DOHH2 (cell line): Measurements from ENCODE around the gene ATXN2.
"Not testable (repeated sequence)": the region's sequence is repeated elsewhere in the genome, so short reads cannot be mapped to it uniquely, and the experiment has no call there.

Experiments
- H3F3A ChIP-seq: fragments of 200-600 bp; sonication (generic), shearing (Covaris generic); 2 replicates; pipeline ENCODE4 v1.6.0; 2016; ENCODE audit warnings: antibody characterized with exemption, mild to moderate bottlenecking; ENCODE audit not compliant: control insufficient read depth, insufficient read depth
- H3K27ac ChIP-seq: fragments of 200-600 bp; sonication (generic); 2 replicates; pipeline ENCODE4 v1.5.1; 2014; ENCODE audit warnings: low read depth, mild to moderate bottlenecking, low read length, moderate library complexity
- H3K27me3 ChIP-seq: fragments of 200-600 bp; sonication (generic); 2 replicates; pipeline ENCODE4 v1.6.1; 2014; ENCODE audit warnings: mild to moderate bottlenecking, low read length, mixed read lengths; ENCODE audit not compliant: control insufficient read depth
- H3K36me3 ChIP-seq: fragments of 200-600 bp; sonication (generic); 2 replicates; pipeline ENCODE4 v1.6.1; 2014; ENCODE audit warnings: mild to moderate bottlenecking, low read length, moderate library complexity, mixed read lengths; ENCODE audit not compliant: control insufficient read depth
- H3K4me1 ChIP-seq: fragments of 200-600 bp; sonication (generic); 2 replicates; pipeline ENCODE4 v1.6.1; 2014; ENCODE audit warnings: mild to moderate bottlenecking, low read length, mixed read lengths; ENCODE audit not compliant: control insufficient read depth
- H3K4me2 ChIP-seq: fragments of 200-600 bp; sonication (generic); 2 replicates; pipeline ENCODE4 v1.6.0; 2014; ENCODE audit warnings: mild to moderate bottlenecking, low read length, moderate library complexity
- H3K4me3 ChIP-seq: fragments of 200-600 bp; sonication (generic); 2 replicates; pipeline ENCODE4 v1.5.1; 2014; ENCODE audit warnings: mild to moderate bottlenecking, low read length, mixed read lengths
- H3K79me2 ChIP-seq: fragments of 200-600 bp; sonication (generic); 2 replicates; pipeline ENCODE4 v1.6.1; 2014; ENCODE audit warnings: mild to moderate bottlenecking, low read length, mixed read lengths; ENCODE audit not compliant: control insufficient read depth
- H3K9me2 ChIP-seq: fragments of 200-600 bp; sonication (generic); replicated peaks from 2 replicates; pipeline ENCODE4 v1.6.1; 2014; ENCODE audit warnings: mild to moderate bottlenecking, low read length, mixed read lengths; ENCODE audit not compliant: control insufficient read depth
- H3K9me3 ChIP-seq: fragments of 200-600 bp; sonication (generic); 2 replicates; pipeline ENCODE4 v1.6.1; 2014; ENCODE audit warnings: antibody characterized with exemption, low read length, mixed read lengths; ENCODE audit not compliant: control insufficient read depth, insufficient read depth
- H4K20me1 ChIP-seq: fragments of 200-600 bp; sonication (generic); 2 replicates; pipeline ENCODE4 v1.6.0; 2014; ENCODE audit warnings: low read depth, mild to moderate bottlenecking, antibody characterized with exemption, low read length, moderate library complexity; ENCODE audit not compliant: control insufficient read depth, insufficient read depth
- EZH2phosphoT487 ChIP-seq: fragments of 200-600 bp; sonication (generic); IDR thresholded peaks from 2 replicates; pipeline ENCODE4 v1.6.1; 2017; ENCODE audit warnings: borderline replicate concordance, mild to moderate bottlenecking, antibody characterized with exemption, low read length, moderate library complexity, mixed read lengths
- TF ChIP-seq, protein P1 (sequence below): fragments of 200-600 bp; sonication (generic); IDR thresholded peaks from one replicate; pipeline ENCODE4 v1.5.1; 2014; ENCODE audit warnings: antibody characterized with exemption, mild to moderate bottlenecking, low read depth, low read length; ENCODE audit not compliant: poor library complexity, severe bottlenecking

ATXN2 gene

DNA sequence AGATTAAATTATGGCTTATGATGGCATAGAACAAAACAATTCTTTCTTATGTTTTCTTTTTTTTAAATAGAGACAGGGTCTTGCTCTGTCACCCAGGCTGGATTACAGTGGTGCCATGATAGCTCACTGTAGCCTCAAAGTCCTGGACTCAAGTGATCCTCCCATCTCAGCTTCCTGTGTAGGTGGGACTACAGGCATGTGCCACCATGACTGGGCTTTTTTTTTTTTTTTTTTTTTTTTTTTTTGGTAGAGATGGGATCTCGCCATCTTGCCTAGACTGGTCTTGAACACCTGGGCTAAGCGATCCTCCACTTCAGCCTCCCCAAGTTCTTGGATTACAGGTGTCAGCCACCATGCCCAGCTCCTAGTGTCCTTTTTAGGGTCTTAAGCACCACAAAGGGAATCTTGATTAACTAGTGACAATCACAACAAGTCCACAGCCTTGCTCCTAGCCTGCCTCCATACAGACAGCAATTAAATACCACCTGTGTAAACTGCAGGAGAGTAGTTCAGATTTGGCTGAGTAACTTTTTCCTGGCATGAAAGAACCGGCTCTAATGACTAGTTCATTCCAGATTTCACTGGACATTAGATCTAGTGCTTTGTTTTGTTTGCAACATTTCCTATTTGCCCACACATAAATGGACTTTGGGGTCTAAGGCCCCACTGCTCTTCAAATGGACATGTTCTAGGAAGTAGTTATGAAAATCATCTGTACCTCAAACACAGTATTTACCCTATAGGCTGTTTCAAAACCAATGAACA lies 131.8 kb downstream of the ATXN2 start:
- TF ChIP-seq EZH2phosphoT487: no peak
- TF ChIP-seq, protein P1, sequence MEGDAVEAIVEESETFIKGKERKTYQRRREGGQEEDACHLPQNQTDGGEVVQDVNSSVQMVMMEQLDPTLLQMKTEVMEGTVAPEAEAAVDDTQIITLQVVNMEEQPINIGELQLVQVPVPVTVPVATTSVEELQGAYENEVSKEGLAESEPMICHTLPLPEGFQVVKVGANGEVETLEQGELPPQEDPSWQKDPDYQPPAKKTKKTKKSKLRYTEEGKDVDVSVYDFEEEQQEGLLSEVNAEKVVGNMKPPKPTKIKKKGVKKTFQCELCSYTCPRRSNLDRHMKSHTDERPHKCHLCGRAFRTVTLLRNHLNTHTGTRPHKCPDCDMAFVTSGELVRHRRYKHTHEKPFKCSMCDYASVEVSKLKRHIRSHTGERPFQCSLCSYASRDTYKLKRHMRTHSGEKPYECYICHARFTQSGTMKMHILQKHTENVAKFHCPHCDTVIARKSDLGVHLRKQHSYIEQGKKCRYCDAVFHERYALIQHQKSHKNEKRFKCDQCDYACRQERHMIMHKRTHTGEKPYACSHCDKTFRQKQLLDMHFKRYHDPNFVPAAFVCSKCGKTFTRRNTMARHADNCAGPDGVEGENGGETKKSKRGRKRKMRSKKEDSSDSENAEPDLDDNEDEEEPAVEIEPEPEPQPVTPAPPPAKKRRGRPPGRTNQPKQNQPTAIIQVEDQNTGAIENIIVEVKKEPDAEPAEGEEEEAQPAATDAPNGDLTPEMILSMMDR: no peak
- no peak overlapping the region for H3K27ac ChIP-seq

DNA sequence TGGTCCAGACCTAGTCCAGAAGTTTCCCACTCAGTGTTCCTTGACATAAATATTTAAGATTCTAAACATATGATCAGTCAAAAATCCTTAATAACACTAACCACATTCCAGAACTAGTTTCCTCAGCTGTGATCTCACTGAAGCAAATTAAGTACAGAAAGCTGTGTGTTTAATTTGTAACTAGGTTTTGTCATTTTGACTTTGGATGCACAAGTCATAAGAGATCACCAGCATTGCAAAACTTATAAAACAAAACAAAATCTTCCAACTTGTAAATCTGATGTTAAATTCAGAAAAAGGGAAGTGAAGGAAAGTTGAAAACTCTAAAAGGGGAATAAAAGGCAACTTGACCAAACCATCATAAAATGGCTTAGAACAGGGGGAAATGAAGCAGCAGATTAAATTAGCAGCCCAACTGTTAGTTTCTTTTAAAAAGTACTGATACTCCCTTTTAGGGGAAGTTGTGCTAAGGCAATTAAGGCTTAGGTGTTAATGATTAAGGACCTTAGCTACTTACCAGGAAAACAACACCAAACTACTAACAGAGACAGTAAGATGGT lies 136.8 kb downstream of the ATXN2 start:
- no peaks in the 10 kb centered on the region for H3K9me2 ChIP-seq
- peaks cover 9% of the 10 kb centered on the region for H3F3A ChIP-seq
- H3K4me1 ChIP-seq: peaks cover 29% of the 10 kb centered on the region
- peaks cover 27% of the 10 kb centered on the region for H3K36me3 ChIP-seq
- no peaks in the 10 kb centered on the region for H3K9me3 ChIP-seq
- H3K27me3 ChIP-seq: no peaks in the 10 kb centered on the region
- H3K4me2 ChIP-seq: peak overlapping the region; percentile 35
- no peaks in the 10 kb centered on the region for H3K79me2 ChIP-seq
- H4K20me1 ChIP-seq: no peaks in the 10 kb centered on the region
- H3K27ac ChIP-seq: peak overlapping the region; percentile 54
- TF ChIP-seq, protein P1: no peak
- TF ChIP-seq EZH2phosphoT487: no peak
- no peak overlapping the region for H3K4me3 ChIP-seq

More for the DNA sequence above, 131.8 kb downstream of the ATXN2 start:
- H3K27me3 ChIP-seq: no peaks in the 10 kb centered on the region
- peaks cover 53% of the 10 kb centered on the region for H3K36me3 ChIP-seq
- no peak overlapping the region for H3K4me3 ChIP-seq
- H3K4me2 ChIP-seq: no peak overlapping the region
- no peaks in the 10 kb centered on the region for H4K20me1 ChIP-seq
- H3K4me1 ChIP-seq: peaks cover 26% of the 10 kb centered on the region
- H3K9me2 ChIP-seq: no peaks in the 10 kb centered on the region
- H3F3A ChIP-seq: peaks cover 7% of the 10 kb centered on the region
- no peaks in the 10 kb centered on the region for H3K9me3 ChIP-seq
- no peaks in the 10 kb centered on the region for H3K79me2 ChIP-seq

DNA sequence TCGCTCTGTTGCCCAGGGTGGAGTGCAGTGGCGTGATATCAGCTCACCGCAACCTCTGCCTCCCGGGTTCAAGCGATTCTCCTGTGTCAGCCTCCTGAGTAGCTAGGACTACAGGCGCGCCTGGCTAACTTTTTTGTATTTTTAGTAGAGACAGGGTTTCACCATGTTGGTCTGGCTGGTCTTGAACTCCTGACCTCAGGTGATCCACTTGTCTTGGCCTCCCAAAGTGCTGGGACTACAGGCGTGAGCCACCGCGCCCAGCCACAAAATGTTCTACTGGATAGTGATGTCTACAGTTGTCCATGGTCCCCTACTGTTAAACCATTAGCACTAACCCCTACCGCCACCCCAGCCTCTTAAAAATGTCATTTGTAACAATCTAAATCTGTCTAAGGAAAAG lies 139.0 kb downstream of the ATXN2 start:
- not testable (repeated sequence) for H3K9me3 ChIP-seq, H3K4me3 ChIP-seq, H3K9me2 ChIP-seq, H4K20me1 ChIP-seq, H3K27me3 ChIP-seq, H3K79me2 ChIP-seq, H3F3A ChIP-seq, H3K27ac ChIP-seq, H3K4me2 ChIP-seq
- H3K4me1 ChIP-seq: peaks cover 29% of the 10 kb centered on the region
- peaks cover 44% of the 10 kb centered on the region for H3K36me3 ChIP-seq

DNA sequence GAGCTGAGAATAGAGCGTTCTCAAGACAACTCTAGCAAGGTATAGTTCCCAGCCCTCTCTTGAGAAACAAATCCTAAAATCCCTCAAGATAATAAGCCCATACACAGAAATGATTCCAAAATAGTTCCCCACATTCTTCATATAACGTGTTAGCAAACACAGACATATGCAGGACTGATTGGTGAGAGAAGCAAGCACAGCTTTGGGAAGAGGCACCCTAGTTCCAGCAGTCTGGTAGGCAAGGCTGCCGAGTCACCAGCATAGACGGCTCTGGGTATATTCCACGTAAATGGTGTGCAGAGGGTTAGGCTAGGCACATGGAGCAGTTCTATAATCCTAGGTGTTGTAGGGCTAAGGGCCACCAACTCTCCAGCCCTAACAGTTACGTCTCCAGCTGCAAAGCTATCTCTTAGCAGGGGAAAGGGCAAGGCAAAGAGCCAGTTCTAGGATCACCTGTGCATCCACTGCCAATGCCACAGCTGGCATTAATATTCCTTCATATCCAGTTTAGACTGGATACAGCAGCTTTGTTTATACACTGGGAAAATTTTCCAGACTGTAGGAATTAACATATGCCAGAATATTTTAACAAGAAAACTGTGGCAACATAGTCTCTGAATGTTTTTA lies 140.5 kb downstream of the ATXN2 start:
- H3K27me3 ChIP-seq: no peaks in the 10 kb centered on the region
- no peaks in the 10 kb centered on the region for H3K9me2 ChIP-seq
- no peaks in the 10 kb centered on the region for H4K20me1 ChIP-seq
- H3K4me2 ChIP-seq: no peak overlapping the region
- peaks cover 17% of the 10 kb centered on the region for H3K4me1 ChIP-seq
- H3K27ac ChIP-seq: no peak overlapping the region
- no peak for TF ChIP-seq EZH2phosphoT487
- TF ChIP-seq, protein P1: no peak
- H3K4me3 ChIP-seq: no peak overlapping the region
- H3K79me2 ChIP-seq: no peaks in the 10 kb centered on the region
- H3K36me3 ChIP-seq: peaks cover 43% of the 10 kb centered on the region
- H3K9me3 ChIP-seq: no peaks in the 10 kb centered on the region
- H3F3A ChIP-seq: peaks cover 12% of the 10 kb centered on the region
